GM06990 (cell line): ENCODE measurements around the gene P2RY13.

ENCODE experiments used
- DNase-seq: peaks from one replicate; pipeline ENCODE4 v3.0.0-alpha.2; 2011; ENCODE audit not compliant: insufficient read length; ENCODE audit errors: extremely low read depth
- H3K27me3 ChIP-seq: replicated peaks from 2 replicates; pipeline ENCODE4 v1.6.0; 2011; ENCODE audit warnings: low read length; ENCODE audit not compliant: control insufficient read depth, insufficient read depth
- H3K36me3 ChIP-seq: 2 replicates; pipeline ENCODE4 v1.5.1; 2011; ENCODE audit warnings: low read length; ENCODE audit not compliant: control insufficient read depth, insufficient read depth
- H3K4me3 ChIP-seq: replicated peaks from 2 replicates; pipeline ENCODE4 v1.5.1; 2011; ENCODE audit warnings: low read depth, mild to moderate bottlenecking, control low read depth, low read length
- TF ChIP-seq, protein P1 (sequence below): IDR thresholded peaks from 2 replicates; pipeline ENCODE4 v1.5.1; 2011; ENCODE audit warnings: low read length, control low read depth, mild to moderate bottlenecking, inconsistent platforms; ENCODE audit not compliant: insufficient read depth, poor library complexity, severe bottlenecking

The P2RY13 gene

DNA sequence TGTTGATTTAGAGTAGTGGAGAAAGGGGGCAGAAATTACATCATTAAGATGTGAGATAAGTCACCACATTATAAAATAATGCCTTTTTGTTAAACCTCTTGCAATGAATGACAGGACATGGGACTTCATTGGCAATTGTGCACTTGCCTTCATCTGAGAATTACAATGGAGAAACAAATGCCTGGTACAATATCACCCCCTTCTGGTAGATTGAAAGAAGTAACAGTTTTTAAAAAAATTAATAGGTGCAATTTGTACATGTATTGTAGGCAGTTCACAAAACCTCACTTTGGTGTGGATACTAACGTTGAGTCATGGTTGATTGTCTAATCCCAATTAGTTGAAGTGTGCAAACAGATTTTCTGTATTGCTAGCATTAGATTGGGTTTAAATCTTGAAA, 46.4 kb downstream of the P2RY13 start:
- H3K4me3 ChIP-seq = no peak overlapping the region
- TF ChIP-seq, protein P1, sequence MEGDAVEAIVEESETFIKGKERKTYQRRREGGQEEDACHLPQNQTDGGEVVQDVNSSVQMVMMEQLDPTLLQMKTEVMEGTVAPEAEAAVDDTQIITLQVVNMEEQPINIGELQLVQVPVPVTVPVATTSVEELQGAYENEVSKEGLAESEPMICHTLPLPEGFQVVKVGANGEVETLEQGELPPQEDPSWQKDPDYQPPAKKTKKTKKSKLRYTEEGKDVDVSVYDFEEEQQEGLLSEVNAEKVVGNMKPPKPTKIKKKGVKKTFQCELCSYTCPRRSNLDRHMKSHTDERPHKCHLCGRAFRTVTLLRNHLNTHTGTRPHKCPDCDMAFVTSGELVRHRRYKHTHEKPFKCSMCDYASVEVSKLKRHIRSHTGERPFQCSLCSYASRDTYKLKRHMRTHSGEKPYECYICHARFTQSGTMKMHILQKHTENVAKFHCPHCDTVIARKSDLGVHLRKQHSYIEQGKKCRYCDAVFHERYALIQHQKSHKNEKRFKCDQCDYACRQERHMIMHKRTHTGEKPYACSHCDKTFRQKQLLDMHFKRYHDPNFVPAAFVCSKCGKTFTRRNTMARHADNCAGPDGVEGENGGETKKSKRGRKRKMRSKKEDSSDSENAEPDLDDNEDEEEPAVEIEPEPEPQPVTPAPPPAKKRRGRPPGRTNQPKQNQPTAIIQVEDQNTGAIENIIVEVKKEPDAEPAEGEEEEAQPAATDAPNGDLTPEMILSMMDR = peak; percentile 53
- no peaks in the 10 kb centered on the region; the same call in 1 of the 2 replicates for H3K27me3 ChIP-seq
- no peaks in the 10 kb centered on the region for H3K36me3 ChIP-seq
- no peak for DNase-seq

DNA sequence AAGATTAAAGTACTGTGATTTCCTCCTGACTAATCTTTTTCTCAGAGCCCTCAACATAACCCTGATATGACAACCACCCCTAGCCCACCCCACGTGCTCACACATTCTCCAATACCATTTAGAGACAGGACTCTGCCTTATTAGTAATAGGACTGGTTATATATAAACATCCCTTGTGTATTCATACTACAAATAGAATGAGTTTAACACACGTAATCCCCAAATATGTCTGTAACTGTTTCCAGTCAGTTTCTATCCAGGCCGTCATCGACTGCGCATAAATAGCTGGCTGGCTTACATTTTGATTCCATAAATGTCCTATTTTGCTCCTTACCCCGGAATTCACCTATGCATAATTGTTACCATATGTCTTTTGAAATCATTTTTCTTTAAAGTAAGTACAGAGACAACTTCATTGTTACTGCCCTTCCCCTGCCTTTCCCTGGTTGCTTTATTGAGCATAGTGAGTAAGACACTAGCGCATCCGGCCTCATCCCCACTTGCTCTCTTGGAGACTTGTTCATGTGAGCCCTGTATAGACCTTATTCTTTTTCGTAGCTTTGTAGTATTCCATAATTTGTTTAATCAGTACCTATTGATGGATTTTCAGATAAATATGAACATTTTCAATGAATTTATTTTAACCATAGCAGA, 47.6 kb downstream of the P2RY13 start:
- no peak overlapping the region for H3K4me3 ChIP-seq
- TF ChIP-seq, protein P1 = no peak
- no peaks in the 10 kb centered on the region; the same call in 1 of the 2 replicates for H3K27me3 ChIP-seq
- no peaks in the 10 kb centered on the region for H3K36me3 ChIP-seq
- DNase-seq = no peak

DNA sequence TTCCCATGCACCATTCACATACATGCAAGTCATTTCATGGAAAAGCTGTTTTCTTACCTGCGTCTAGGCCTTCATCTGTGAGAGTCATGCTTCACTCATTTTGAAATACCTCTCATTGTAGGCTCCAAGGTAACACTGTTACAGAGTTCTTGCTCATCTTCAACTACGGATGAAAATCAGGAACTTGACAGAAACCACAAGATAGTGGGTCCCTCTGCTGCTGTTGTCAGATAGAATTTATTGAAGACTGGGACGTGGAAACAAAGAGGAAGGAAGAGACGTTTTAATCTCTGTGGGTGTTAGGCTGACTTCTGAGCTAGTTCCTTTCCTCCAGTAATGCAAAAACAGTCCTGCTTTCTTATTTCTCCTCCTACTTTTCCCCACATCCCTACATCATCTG, 51.1 kb downstream of the P2RY13 start, which contains the start of gene P2RY14:
Gene P2RY14 (minus strand): TSS at position 313 of the 400 bp plus-strand sequence. CDS start 64,226 bp downstream, outside the sequence.
- TF ChIP-seq, protein P1 = no peak
- no peaks in the 10 kb centered on the region for H3K27me3 ChIP-seq

DNA sequence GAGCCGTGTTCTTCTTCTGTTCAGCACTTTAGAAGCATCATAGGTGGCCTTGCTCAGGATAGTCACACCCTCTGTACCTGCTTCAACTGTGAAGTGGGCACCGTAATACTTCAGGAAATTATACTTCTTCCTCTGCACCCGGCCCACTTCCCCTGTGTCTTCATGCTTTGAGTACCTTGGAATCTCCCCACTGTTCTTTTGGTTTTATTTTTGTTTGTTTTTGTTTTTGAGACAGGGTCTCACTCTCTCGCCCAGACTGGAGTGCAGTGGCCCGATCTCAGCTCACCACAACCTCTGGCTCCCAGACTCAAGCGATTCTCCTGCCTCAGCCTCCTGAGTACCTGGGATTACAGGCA, 52.7 kb downstream of the P2RY13 start:
- no peak for DNase-seq
- no peaks in the 10 kb centered on the region for H3K36me3 ChIP-seq
- no peak overlapping the region for H3K4me3 ChIP-seq
- H3K27me3 ChIP-seq = no peaks in the 10 kb centered on the region
- TF ChIP-seq, protein P1 = no peak

More for the DNA sequence above, 51.1 kb downstream of the P2RY13 start, which contains the start of gene P2RY14:
- Histone ChIP-seq H3K36me3 (no peaks in the 10 kb centered on the region), H3K4me3 (no peak within 1 kb of the TSS)
- no peak for DNase-seq
